Stimulated activated CD8-positive, alpha-beta memory T cell treated with anti-CD3 and anti-CD28 coated beads, Interleukin-12 subunit alpha, Interleukin-12 subunit beta, amount 100 ng/mL, for 4 hours (primary cell): ENCODE measurements around the gene CPLANE2.
"Not testable (repeated sequence)": the region's sequence is repeated elsewhere in the genome, so short reads cannot be mapped to it uniquely, and the experiment has no call there.

Experiments used
- DNase-seq: peaks from one replicate; pipeline ENCODE4 v3.0.0-alpha.2; 2020; ENCODE audit warnings: low read depth

The CPLANE2 gene

DNA sequence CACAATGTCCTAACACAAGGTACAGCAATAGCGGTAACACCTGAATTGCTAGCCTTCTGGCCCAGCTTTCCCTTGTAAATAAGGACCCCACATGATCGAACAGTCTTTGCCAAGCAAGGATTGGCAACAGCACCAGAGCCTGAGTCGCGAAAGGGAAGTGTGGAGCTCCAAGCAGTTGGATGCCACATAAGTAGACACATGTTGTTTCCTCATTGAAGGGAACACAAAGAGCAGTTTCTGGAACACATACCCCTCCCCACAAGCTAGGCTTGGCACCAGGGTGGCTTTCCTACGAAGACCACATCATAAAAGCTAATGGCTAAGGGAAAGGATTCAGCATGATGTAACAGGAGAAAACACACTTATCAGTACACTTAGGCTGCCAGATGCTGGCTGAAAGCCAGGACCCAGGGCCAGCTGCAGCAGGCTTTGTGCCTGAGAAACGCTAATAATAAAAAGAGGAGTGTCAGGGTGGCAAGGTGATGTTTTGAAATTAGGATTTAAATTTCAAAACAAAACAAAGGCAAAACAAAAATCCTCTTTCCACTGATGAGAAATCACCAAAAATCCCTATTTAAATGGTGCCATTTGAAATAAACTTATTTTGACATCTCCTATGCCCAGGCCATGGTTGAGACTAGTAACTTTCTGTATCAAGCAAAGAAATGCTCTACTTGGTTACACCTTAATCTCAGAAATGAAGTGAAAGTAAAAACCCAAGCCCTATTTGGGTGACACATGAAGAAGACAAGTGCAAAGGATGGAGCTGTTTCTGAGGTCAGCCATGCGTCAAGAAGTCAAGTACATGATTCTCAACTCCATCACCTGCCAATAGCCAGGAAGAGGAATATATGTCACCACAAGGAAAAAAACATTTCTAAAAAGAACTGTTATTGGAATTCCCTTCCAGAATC is 11.9 kb upstream of the CPLANE2 start:
- DNase-seq, result no peak

DNA sequence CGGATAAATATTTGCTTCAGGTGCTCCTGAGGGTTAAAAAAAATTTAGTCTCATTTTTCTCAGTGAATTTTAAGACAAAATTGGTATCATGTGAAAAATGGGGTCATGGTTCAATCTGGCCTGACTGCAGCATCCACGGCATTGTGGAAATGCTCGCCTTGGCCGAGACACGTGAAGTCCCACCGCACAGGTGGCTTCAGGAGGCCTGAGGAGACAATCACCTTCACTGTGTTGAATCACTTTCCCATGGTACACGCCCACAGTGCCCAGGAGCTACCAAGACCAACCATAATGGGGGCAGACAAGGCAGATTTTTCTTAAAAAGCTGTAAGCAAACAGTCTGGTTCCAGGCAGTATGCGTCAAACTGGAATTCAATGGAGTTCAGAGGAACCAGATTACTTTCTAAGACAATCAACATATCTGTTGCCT is 11.0 kb upstream of the CPLANE2 start:
- no peak for DNase-seq

DNA sequence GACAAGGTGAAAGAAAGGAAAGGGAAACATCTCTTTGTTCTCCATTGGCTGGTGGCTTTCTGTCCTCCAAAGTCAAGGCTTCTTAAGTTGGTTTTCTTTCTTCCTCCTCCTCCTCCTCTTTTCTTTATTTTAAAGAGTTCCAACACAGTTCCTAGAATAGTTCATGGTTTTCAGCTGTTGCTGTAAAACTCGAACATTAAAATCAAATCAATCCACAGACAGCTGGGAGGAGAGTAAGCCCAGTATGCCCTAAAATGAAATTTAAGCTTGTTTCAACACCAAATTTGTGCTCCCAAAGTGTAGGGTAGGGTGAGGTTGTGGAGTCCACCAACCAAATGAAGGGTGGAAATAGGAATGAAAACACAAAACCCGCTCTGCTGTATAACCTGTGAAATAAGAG is 10.5 kb upstream of the CPLANE2 start:
- no peak for DNase-seq

DNA sequence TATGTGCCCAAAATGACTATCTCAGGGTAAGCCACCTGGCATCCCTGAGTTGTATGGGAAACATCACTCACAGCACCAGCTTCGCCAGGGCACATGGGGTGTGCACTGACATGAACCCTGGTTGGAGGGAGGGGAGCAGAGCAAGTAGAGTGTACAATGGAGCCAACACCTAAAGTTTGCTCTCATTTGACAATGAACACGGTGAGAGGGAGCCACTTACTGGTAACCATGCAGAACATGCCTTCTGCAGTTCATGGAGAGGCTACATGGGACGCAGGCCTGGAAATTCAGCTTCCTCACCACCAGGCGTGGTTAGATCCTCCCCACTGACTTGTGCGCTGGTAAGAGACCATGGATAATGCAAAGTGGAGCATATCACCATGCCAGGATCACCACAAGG is 10.0 kb upstream of the CPLANE2 start:
- no peak for DNase-seq

DNA sequence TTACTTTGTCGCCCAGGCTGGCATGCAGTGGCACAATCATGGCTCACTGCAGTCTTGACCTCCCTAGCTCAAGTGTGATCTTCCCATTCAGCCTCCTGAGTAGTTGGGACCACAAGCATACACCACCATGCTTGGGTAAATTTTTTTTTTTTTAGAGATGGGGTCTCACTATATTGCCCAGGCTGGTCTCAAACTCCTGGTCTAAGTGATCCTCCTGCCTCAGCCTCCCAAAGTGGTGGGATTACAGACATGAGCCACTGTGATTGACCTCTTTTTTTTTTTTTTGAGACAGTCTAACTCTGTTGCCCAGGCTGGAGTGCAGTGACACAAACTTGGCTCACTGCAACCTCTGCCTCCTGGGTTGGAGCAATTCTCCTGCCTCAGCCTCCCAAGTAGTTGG is 9.3 kb upstream of the CPLANE2 start:
- DNase-seq, result not testable (repeated sequence)

DNA sequence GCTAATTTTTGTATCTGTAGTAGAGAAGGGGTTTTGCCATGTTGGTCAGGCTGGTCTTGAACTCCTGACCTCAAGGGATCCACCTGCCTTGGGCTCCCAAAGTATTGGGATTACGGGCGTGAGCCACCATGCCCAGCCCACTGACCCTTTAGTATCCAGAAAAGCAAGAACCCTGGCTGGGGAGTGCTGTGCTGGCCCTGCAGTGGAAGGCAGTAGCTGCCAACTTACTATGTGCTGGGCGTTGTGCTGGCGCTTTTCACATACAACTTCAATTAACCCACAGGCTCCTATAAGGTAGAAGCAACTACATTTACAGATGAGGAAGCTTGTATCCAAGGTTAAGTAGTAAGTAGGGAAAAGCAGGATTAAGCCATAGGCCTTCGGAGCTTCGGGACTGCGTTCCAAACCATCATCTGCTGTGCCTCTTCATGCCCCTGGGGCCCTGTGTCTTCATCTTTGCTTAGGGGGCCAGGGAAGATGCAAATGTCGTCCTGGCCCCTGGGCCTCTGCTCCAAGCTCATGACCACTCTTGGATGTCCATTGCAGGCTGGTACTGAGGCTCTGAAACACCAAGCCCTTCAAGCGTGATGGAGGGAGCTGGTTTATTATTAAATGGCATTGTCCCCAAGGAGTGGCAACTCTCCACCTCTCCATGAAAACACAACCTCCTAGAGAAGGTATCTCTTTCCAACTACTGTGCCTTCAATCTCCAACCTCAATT is 8.7 kb upstream of the CPLANE2 start:
- DNase-seq, result no peak

DNA sequence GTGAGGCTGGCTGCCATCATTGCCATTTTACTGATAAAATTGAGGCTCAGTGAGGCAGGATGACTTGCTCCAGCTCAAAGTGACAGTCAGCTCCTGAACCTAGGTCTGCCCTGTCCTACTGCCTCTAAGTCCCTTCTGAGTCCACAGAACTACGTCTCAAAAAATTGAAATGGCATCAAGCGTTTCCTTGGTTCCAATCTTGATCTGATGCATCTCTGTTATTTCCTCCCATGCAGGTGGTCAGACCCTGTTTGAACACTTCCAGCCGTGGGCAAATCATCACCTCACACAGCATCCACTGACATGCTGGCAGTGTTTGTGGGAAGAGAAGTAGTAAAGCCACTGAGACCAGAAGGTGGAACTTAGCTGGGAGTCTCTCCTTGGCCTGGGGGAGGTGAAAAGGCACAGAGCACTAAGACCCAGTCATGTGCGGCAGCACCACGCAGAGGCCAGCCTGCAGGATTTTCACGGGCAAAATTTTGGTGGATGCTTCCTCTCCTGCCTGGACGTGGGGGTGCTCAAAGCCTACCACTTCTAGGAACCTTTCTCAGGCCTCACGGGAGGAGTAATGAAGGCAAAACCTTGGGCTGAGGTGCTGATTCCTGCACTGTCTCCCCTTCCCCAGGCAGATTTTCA is 7.8 kb upstream of the CPLANE2 start:
- DNase-seq, result no peak

DNA sequence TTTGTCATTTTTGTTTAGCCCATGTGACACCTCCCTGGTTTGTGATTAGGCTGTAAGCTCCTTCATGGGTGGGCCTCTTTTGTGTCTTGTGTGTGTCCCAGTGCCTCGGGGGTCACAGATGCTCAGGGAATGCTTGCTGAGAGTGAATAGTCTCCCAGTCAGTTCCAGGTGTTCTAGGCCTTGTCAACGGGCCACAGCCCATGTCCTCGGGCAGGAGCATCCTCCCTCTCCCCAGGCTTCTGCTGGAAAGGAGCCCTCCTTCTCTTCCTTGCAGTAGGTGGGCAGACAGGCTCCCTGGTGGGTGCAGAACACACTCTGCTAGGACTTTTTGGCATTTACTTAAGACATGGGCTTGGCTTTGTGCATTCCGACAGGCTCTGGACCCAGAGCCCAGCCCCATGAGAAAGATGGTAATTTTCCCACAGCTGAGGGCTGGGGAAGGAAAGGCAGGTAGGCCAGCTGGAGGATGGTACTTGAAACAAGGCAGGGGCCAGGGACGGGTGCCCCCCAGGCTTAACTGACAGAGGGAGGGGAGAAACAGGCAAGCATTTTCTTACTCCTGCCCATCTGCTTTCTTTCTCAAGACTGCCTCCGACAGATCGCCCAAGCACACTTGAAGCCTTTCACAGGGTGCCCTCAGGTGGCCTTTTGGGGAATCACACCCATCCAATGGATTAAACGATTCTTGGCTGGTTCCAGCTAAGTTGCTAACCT is 7.1 kb upstream of the CPLANE2 start:
- DNase-seq, result peak; percentile 37

DNA sequence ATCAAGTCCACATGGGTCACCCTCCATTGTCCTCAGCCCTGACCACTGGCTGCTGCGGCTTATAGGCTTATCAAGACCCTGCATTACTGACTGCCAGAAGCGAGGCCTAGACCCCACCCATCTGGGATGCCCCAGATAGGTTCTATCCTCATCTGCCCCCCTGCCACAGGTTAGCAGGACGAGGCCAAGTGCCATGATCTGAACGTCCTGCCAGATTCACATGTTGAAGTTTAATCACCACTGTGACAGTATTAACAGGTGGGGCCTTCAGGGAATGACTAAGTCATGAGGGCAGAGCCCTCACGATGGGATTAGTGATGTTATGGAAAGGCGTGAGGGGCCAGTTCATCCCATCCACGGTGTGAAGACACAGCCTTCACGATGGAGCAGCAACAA is 6.2 kb upstream of the CPLANE2 start:
- DNase-seq, result no peak

DNA sequence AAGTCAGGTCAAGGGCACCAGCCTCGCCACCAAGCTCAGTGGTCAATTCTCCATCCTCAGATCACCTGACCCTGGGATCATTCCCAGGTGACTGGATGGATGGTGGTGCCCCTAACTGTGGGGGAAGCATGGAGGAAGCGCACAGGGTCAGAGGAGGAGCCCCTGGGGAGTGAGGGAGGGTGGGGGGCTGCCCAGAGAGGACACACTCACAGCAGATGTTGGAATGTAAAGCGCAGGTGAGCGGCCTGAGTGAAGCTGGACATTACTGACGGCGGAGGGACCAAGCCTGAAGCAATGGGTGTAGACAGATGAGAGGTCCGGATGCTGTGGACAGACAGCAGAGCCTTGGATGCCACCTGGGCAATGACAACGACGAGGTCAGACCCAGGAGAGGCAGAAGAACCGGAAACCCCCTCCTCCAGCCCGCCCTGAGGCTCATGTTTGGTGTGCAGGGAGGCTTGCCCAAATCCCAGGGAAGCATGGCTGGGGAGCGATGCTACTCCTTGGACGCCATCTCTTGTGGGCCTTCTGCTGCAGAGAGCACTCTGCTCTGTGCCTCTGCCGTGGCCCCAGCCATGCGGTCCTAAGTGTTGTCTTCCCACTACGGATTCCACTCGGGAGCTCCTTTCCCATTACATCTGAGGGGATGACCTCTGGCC is 5.7 kb upstream of the CPLANE2 start:
- DNase-seq, result no peak

DNA sequence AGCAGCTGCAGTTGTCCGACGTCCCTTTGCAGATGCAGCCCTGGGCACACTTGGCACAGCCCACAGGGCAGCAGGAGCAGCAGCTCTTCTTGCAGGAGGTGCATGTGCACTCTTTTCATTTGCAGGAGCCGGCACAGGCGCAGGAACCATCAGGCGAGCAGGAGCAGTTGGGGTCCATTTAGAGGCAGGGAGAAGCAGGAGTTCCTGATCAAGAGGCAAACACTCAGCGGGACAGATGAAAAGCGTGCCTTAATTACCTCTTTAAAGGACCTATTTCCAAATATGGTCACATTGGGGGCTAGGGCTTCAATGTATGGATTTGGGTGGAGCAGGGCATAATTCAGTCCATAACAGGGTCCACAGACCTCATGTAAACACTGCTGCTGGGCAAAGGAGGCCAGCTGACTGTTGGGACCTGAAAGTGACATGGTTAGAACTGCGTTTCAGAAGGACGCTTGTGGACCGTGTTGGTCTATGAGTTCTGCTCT is 4.3 kb upstream of the CPLANE2 start:
- DNase-seq, result no peak

DNA sequence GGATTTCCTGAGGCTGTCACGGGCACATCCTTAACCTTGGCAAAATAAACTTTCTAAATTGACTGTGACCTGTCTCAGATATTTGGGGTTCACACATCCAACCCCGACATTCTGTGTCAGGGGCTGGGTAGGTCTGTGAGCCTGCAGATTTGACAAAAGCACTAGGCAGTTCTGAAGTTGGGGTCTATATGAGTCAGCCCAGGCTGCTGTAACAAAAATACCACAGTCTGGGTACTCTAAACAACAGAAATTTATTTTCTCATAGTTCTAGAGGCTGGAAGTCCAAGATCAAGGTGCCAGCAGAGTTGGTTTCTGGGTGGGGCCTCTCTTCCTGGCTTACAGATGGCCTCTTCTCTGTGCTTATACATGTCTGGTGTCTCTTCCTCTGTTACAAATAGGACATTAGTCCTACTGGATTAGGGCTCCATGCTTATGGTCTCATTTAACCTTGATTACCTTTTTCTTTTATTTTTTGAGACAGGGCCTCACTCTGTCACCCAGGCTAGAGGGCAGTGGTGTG is 3.0 kb upstream of the CPLANE2 start:
- no peak for DNase-seq

DNA sequence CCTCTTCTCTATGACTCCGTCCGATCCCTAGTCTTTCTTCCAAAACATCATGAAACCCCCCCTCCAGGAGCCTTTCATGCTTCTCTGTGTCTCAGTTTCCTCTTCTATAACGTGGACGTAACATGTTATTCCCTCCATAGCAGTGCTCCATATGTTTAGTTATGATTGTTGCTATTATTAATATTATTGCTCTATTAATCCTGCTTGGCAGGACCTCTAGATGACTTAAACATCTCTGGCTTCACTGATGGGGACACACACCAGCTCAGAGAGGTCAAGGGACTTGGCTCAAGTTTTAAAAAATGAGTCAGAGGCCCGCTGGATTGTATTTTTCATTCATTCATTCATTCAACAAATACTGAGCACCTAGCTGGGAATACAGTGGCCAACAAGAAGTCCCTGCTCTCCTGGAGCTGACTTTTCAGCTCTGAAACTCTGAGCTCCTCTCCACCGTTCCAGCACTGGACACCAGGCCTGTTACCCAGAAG is 404 bp upstream of the CPLANE2 start:
- DNase-seq, result no peak

DNA sequence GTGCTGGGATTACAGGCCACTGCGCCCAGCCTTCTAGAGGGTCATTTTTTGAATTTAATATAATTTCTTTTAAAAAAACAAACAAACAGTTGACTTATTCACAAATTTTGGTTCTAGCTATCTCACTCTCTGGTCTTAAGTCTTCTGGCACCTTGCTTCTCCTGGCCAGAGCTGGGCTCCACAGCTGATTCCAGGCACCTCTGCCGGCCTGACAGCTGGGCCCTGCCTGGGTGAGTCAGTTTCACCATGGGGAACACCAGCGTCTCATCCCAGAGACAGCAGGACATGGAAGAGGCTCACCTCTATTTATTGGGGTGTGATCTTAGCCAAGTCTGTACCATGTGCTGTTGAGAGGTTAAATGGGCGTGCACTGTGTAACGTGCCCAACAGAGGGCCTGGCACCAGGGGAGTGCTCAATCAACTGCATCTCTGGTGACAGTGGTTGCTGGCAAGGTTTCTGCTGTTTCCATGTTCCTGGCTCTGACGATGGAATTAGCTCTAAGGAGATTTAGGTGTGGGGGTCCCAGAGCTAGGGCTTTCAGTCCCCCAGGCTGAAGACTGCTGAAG is 956 bp downstream of the CPLANE2 start:
- no peak for DNase-seq

DNA sequence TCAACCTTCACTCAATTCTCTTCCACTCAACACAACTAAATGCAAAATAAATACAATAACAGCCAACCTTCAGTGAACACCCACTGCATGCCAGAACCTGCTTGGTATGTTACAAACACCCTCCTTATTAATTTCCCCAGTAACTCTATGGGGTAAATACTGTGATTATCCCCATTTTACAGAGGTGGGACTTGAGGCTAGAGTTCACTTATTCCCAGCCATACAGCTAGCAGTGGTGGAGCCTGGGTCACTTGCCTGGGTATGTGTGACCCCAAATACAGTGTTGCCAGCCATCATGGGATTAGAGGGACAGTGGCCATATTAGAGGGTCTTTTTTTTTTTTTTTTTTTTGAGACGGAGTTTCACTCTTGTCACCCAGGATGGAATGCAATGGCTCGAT is 1.6 kb downstream of the CPLANE2 start:
- DNase-seq, result no peak

DNA sequence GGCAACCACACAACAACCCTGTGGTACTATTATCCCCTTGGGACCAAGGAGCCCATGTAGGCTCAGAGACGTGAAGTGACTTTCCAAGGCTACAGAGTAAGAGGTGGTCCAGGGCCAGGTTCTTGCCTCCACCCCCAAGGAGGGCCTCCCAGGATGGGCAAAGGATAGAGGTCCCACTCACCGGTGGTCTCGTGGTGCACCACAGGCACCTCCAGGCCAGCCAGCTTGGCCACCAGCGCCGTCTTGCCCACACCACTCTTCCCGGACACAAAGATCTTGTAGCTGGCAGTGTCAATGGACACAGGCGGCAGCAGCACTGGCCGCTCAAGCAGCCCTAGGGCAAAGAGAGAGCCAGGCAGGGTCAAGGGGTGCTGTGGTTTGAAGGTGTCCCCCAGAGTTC is 3.6 kb downstream of the CPLANE2 start:
- DNase-seq, result no peak

DNA sequence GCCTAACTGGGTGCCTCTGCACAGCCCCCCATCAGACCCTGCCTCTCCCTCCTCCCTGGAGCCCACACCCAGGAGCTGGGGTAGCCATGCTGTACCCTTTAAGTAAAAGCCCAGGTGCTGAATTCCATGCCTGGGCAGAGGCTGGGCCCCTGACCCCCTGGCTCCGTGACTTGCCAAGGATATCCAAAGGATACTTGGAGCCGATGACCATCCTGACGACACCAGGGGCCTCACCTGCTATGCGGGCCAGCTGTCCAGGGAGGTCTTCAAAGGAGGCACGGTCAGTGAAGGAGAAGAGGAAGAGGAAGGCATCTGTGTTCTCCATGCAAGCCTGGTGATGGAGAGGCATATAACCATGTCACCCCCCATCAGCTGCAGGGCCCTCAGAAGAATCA is 4.7 kb downstream of the CPLANE2 start:
- DNase-seq, result no peak

DNA sequence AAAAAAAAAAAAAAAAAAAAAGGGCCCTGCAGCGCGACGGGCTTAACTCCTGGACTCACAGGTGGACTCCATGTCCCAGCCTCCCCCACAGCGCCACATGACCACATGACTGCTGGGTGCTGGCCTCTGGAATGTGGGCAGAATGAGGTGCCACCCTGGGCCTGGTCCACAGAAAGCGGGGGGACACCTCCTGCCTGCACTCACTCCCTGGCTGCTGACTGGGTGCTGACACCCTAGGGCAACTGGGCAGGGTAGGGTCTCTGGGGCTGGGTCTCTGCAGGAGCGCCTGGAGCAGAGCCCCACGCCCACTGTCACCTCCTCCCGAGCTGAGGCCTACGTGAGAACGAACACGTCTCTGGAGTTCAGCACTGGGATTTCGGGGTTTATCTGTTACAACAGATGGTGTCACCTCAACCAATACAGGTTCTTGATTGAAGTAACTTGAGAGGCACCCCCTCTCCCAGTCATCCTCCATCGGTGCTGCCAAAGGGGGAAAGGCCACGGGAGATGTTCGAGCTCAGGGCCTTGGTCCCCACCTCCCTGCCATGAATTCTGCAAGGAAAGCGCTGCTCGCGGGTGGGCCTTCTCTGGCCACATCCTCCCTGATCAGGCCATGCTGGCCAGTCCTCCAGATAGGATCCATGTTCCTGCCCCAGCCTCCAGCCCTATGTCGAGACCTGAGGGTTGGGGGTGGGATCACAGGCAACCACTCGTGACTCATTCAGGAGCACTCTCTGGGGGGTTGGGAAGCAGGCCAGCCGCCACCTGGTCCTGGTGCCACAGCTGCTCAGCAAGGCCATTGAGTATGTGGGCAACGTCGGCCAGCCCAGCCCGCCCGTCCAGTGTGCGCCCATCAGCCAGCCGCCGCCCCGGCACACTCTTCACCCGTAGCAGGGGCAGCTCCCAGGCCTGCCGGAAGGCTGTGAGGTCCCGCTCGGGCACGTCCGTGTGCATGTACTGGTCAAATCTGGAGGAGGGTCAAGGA is 5.4 kb downstream of the CPLANE2 start:
- DNase-seq, result no peak

DNA sequence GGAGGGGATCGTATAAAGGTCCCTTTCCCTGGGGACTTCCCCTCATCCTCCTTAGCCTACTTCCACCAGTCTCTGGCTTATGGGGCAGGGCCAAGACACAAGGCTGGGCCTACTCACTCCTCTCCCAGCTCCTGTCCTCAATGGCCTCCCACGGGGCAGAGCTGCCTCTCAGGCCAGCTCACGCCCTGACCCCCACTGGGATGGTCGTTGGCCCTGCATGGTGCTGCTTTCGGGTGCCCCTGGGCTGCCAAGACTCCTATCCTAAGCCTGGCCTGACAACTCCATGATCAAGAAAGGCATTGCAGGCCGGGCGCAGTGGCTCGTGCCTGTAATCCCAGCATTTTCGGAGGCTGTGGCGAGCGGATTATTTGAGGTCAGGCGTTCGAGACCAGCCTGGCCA is 6.2 kb downstream of the CPLANE2 start:
- no peak for DNase-seq
